GM21360 (cell line): ENCODE data around the gene NLRX1.
A peak's percentile ranks its signal among the peaks of the same experiment; 100 is the strongest.
"Not testable (repeated sequence)": the region's sequence is repeated elsewhere in the genome, so short reads cannot be mapped to it uniquely, and the experiment has no call there.

Source experiments
- ATAC-seq: cut with Tn5 transposase; IDR thresholded peaks from one replicate; pipeline ENCODE4 v1.9.1; 2021; ENCODE audit warnings: mild to moderate bottlenecking, moderate library complexity; ENCODE audit not compliant: unreplicated experiment

Gene NLRX1

GRCh38 chr11:119168471-119169281 is at the start of gene NLRX1:
NLRX1 (plus strand) TSS chr11:119168725; CDS start chr11:119171404, 2,679 bp downstream.
- ATAC-seq: peak; percentile 85

GRCh38 chr11:119118946-119119345 is 49.6 kb upstream of the NLRX1 start:
- ATAC-seq: no peak

- no peak for ATAC-seq
Observed at GRCh38 chr11:119120639-119121007, 47.9 kb upstream of the NLRX1 start.

- ATAC-seq: peak; percentile 98
Observed at GRCh38 chr11:119121008-119121810, 47.3 kb upstream of the NLRX1 start, which contains the start of gene HINFP. HINFP (plus strand) TSS chr11:119121580; CDS start chr11:119126945, 5,365 bp downstream.

GRCh38 chr11:119121811-119122124 is 46.8 kb upstream of the NLRX1 start:
- ATAC-seq: no peak

- ATAC-seq: no peak
Observed at GRCh38 chr11:119125821-119126220, 42.7 kb upstream of the NLRX1 start.

- no peak for ATAC-seq
Observed at GRCh38 chr11:119126675-119127268, 41.8 kb upstream of the NLRX1 start.

GRCh38 chr11:119130662-119131061 is 37.9 kb upstream of the NLRX1 start:
- no peak for ATAC-seq

- no peak for ATAC-seq
Observed at GRCh38 chr11:119134389-119134978, 34.0 kb upstream of the NLRX1 start.

- ATAC-seq: not testable (repeated sequence)
Observed at GRCh38 chr11:119139276-119139675, 29.2 kb upstream of the NLRX1 start.

GRCh38 chr11:119144825-119145486 is 23.6 kb upstream of the NLRX1 start:
- no peak for ATAC-seq

GRCh38 chr11:119145551-119145950 is 23.0 kb upstream of the NLRX1 start:
- no peak for ATAC-seq

- ATAC-seq: no peak
Observed at GRCh38 chr11:119147604-119148333, 20.8 kb upstream of the NLRX1 start.

GRCh38 chr11:119148720-119149017 is 19.9 kb upstream of the NLRX1 start:
- ATAC-seq: no peak

- no peak for ATAC-seq
Observed at GRCh38 chr11:119149018-119149785, 19.3 kb upstream of the NLRX1 start, which contains the start of gene ABCG4. ABCG4 (plus strand) TSS chr11:119149052; CDS start chr11:119149966, 914 bp downstream.

GRCh38 chr11:119149786-119150275 is 18.7 kb upstream of the NLRX1 start:
- no peak for ATAC-seq

- no peak for ATAC-seq
Observed at GRCh38 chr11:119152043-119152442, 16.5 kb upstream of the NLRX1 start.

- ATAC-seq: no peak
Observed at GRCh38 chr11:119152604-119153003, 15.9 kb upstream of the NLRX1 start.
